ENCODE measurements around the gene MRPL43.

MRPL43 gene

GRCh38 chr10:101000127-101000914 lies 13.0 kb upstream of the MRPL43 start:
- H3K36me3 ChIP-seq (ENCODE audit: control insufficient read depth, insufficient read depth, low read length, severe bottlenecking): peaks cover 31% of the 10 kb centered on the region
- peak overlapping the region; percentile 90 for H3K9ac ChIP-seq (ENCODE audit: low read length)
- H3K4me1 ChIP-seq (ENCODE audit: control insufficient read depth, insufficient read depth, low read length): peaks cover 50% of the 10 kb centered on the region
- DNase-seq (ENCODE audit: low read depth): peak; percentile 67
- H3K9me3 ChIP-seq (ENCODE audit: control insufficient read depth, low read length): no peaks in the 10 kb centered on the region
- H3K4me3 ChIP-seq (ENCODE audit: low read length): peak overlapping the region; percentile 97
- no peaks in the 10 kb centered on the region for H3K27me3 ChIP-seq (replicated peaks; ENCODE audit: control insufficient read depth, insufficient read depth, low read length)

- H3K9ac ChIP-seq (ENCODE audit: low read length): peak within 1 kb of the TSS; percentile 90
- no peaks in the 10 kb centered on the region for H3K27me3 ChIP-seq (replicated peaks; ENCODE audit: control insufficient read depth, insufficient read depth, low read length)
- peaks cover 50% of the 10 kb centered on the region for H3K4me1 ChIP-seq (ENCODE audit: control insufficient read depth, insufficient read depth, low read length)
- peak within 1 kb of the TSS; percentile 97 for H3K4me3 ChIP-seq (ENCODE audit: low read length)
- H3K36me3 ChIP-seq (ENCODE audit: control insufficient read depth, insufficient read depth, low read length, severe bottlenecking): peaks cover 25% of the 10 kb centered on the region
- no peak for DNase-seq (ENCODE audit: low read depth)
- no peaks in the 10 kb centered on the region for H3K9me3 ChIP-seq (ENCODE audit: control insufficient read depth, low read length)
These were observed 12.4 kb upstream of the MRPL43 start, which contains the start of gene LZTS2 for GRCh38 chr10:100999742-101000126. Gene LZTS2 (plus strand): TSS chr10:100999808. CDS start chr10:101002539, 2,731 bp downstream.

- Histone ChIP-seq H3K36me3 (ENCODE audit: control insufficient read depth, insufficient read depth, low read length, severe bottlenecking) (peaks cover 19% of the 10 kb centered on the region), H3K9me3 (ENCODE audit: control insufficient read depth, low read length) (no peaks in the 10 kb centered on the region), H3K9ac (ENCODE audit: low read length) (peak overlapping the region; percentile 90), H3K27me3 (replicated peaks; ENCODE audit: control insufficient read depth, insufficient read depth, low read length) (no peaks in the 10 kb centered on the region), H3K4me1 (ENCODE audit: control insufficient read depth, insufficient read depth, low read length) (peaks cover 46% of the 10 kb centered on the region), H3K4me3 (ENCODE audit: low read length) (peak overlapping the region; percentile 75)
- peak; percentile 93 for DNase-seq (ENCODE audit: low read depth)
These were observed 11.9 kb upstream of the MRPL43 start for GRCh38 chr10:100998991-100999741.

- Histone ChIP-seq H3K9ac (ENCODE audit: low read length) (peak overlapping the region; percentile 90), H3K9me3 (ENCODE audit: control insufficient read depth, low read length) (no peaks in the 10 kb centered on the region), H3K4me1 (ENCODE audit: control insufficient read depth, insufficient read depth, low read length) (peaks cover 38% of the 10 kb centered on the region), H3K27me3 (replicated peaks; ENCODE audit: control insufficient read depth, insufficient read depth, low read length) (no peaks in the 10 kb centered on the region), H3K36me3 (ENCODE audit: control insufficient read depth, insufficient read depth, low read length, severe bottlenecking) (peaks cover 19% of the 10 kb centered on the region), H3K4me3 (ENCODE audit: low read length) (peak overlapping the region; percentile 75)
- DNase-seq (ENCODE audit: low read depth): peak; percentile 88
These were observed 11.1 kb upstream of the MRPL43 start for GRCh38 chr10:100998183-100998990.

- peaks cover 17% of the 10 kb centered on the region for H3K36me3 ChIP-seq (ENCODE audit: control insufficient read depth, insufficient read depth, low read length, severe bottlenecking)
- H3K4me1 ChIP-seq (ENCODE audit: control insufficient read depth, insufficient read depth, low read length): peaks cover 34% of the 10 kb centered on the region
These were observed 10.3 kb upstream of the MRPL43 start for GRCh38 chr10:100997360-100998182.

GRCh38 chr10:100996678-100997359 lies 9.5 kb upstream of the MRPL43 start:
- Histone ChIP-seq H3K4me1 (ENCODE audit: control insufficient read depth, insufficient read depth, low read length) (peaks cover 26% of the 10 kb centered on the region), H3K27me3 (replicated peaks; ENCODE audit: control insufficient read depth, insufficient read depth, low read length) (no peaks in the 10 kb centered on the region), H3K4me3 (ENCODE audit: low read length) (peak overlapping the region; percentile 75), H3K9ac (ENCODE audit: low read length) (peak overlapping the region; percentile 90), H3K36me3 (ENCODE audit: control insufficient read depth, insufficient read depth, low read length, severe bottlenecking) (peaks cover 13% of the 10 kb centered on the region), H3K9me3 (ENCODE audit: control insufficient read depth, low read length) (no peaks in the 10 kb centered on the region)
- peak; percentile 48 for DNase-seq (ENCODE audit: low read depth)

More at GRCh38 chr10:100997360-100998182, 10.3 kb upstream of the MRPL43 start:
- Histone ChIP-seq H3K9ac (ENCODE audit: low read length) (peak overlapping the region; percentile 90), H3K27me3 (replicated peaks; ENCODE audit: control insufficient read depth, insufficient read depth, low read length) (no peaks in the 10 kb centered on the region), H3K4me3 (ENCODE audit: low read length) (peak overlapping the region; percentile 75), H3K9me3 (ENCODE audit: control insufficient read depth, low read length) (no peaks in the 10 kb centered on the region)
- peak; percentile 90 for DNase-seq (ENCODE audit: low read depth)

GRCh38 chr10:100995181-100995580 lies 7.9 kb upstream of the MRPL43 start:
- peaks cover 27% of the 10 kb centered on the region for H3K36me3 ChIP-seq (ENCODE audit: control insufficient read depth, insufficient read depth, low read length, severe bottlenecking)
- no peak overlapping the region for H3K4me3 ChIP-seq (ENCODE audit: low read length)
- no peaks in the 10 kb centered on the region for H3K9me3 ChIP-seq (ENCODE audit: control insufficient read depth, low read length)
- H3K9ac ChIP-seq (ENCODE audit: low read length): no peak overlapping the region
- no peaks in the 10 kb centered on the region for H3K27me3 ChIP-seq (replicated peaks; ENCODE audit: control insufficient read depth, insufficient read depth, low read length)
- peaks cover 14% of the 10 kb centered on the region for H3K4me1 ChIP-seq (ENCODE audit: control insufficient read depth, insufficient read depth, low read length)
- no peak for DNase-seq (ENCODE audit: low read depth)

GRCh38 chr10:100993986-100994708 lies 6.8 kb upstream of the MRPL43 start:
- DNase-seq (ENCODE audit: low read depth): peak; percentile 75
- Histone ChIP-seq H3K4me1 (ENCODE audit: control insufficient read depth, insufficient read depth, low read length) (peaks cover 17% of the 10 kb centered on the region), H3K4me3 (ENCODE audit: low read length) (no peak overlapping the region), H3K36me3 (ENCODE audit: control insufficient read depth, insufficient read depth, low read length, severe bottlenecking) (peaks cover 34% of the 10 kb centered on the region), H3K9me3 (ENCODE audit: control insufficient read depth, low read length) (no peaks in the 10 kb centered on the region), H3K27me3 (replicated peaks; ENCODE audit: control insufficient read depth, insufficient read depth, low read length) (no peaks in the 10 kb centered on the region), H3K9ac (ENCODE audit: low read length) (no peak overlapping the region)

GRCh38 chr10:100989088-100989487 lies 1.8 kb upstream of the MRPL43 start:
- Histone ChIP-seq H3K4me3 (ENCODE audit: low read length) (no peak overlapping the region), H3K4me1 (ENCODE audit: control insufficient read depth, insufficient read depth, low read length) (peaks cover 28% of the 10 kb centered on the region), H3K9me3 (ENCODE audit: control insufficient read depth, low read length) (no peaks in the 10 kb centered on the region), H3K9ac (ENCODE audit: low read length) (no peak overlapping the region), H3K27me3 (replicated peaks; ENCODE audit: control insufficient read depth, insufficient read depth, low read length) (no peaks in the 10 kb centered on the region), H3K36me3 (ENCODE audit: control insufficient read depth, insufficient read depth, low read length, severe bottlenecking) (peaks cover 33% of the 10 kb centered on the region)
- no peak for DNase-seq (ENCODE audit: low read depth)

Data from adipocyte (in vitro differentiated cells).